Measurements from ENCODE around the gene GIT2.
A peak's percentile ranks its signal among the peaks of the same experiment; 100 is the strongest.
"Not testable (repeated sequence)": the region's sequence is repeated elsewhere in the genome, so short reads cannot be mapped to it uniquely, and the experiment has no call there.

Gene GIT2, protein sequence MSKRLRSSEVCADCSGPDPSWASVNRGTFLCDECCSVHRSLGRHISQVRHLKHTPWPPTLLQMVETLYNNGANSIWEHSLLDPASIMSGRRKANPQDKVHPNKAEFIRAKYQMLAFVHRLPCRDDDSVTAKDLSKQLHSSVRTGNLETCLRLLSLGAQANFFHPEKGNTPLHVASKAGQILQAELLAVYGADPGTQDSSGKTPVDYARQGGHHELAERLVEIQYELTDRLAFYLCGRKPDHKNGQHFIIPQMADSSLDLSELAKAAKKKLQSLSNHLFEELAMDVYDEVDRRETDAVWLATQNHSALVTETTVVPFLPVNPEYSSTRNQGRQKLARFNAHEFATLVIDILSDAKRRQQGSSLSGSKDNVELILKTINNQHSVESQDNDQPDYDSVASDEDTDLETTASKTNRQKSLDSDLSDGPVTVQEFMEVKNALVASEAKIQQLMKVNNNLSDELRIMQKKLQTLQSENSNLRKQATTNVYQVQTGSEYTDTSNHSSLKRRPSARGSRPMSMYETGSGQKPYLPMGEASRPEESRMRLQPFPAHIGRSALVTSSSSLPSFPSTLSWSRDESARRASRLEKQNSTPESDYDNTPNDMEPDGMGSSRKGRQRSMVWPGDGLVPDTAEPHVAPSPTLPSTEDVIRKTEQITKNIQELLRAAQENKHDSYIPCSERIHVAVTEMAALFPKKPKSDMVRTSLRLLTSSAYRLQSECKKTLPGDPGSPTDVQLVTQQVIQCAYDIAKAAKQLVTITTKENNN

DNA sequence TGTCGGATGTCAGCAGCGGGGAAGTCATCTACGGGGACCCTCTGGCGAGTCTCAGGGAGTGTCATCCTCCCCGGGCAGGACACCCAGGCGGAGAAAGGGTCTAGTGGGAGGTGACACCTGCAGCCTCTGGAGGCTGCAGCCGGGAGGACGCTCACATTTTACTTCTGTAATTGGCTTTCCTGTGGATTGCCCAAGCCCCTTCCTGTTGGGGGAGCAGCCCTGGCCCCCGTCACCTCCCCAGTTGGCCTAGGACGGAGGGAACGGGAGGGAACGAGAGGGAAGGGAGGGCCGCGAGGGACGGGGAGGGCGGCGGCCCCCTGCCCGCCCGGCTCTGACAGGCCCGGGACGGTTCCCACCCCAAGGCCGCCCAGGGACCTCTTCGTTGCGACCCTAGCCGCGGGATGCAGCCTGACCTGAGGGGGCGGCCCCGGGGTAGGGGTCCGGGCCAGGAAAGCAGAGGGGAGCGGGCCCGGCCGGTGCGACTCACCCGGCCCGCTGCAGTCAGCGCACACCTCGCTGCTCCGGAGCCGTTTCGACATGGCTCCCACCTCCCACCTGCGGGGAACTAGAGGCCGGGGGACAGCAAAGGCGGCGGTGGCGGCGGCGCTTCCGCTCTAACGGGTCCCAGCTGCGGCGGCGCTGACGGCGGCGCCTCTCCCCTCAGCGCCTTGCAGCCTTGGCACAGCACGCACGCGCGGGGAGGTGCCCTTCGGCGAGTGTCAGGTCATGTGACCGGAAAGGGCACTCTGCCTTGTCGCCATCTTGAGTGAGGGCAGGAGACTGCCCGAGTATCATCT is at the start of gene GIT2:
TSS of gene GIT2 (minus strand) at position 683 of the 797 bp plus-strand sequence. CDS start at position 539, 144 bp downstream.
- DNase-seq = peak; percentile 83

- no peak for DNase-seq
Measured at GRCh38 chr12:110042264-110042663, 46.1 kb upstream of the GIT2 start.

GRCh38 chr12:110039085-110039807 is 43.1 kb upstream of the GIT2 start:
- DNase-seq = peak; percentile 35

DNA sequence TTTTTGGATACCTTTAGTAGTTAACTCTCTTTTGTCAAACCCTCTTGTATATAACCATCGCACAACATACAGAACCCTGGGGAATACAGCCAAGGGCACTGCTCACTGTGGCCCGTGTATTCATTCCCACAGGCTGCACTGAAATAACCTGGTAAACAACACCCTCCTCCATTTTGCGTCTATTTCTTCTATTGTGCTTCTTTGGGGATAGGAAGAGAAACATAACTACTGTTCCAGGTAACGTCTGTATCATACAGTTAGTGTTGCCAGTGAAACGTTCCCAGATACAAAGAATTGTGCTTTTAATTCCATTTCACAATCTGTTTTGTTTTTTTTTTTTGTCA is 42.5 kb upstream of the GIT2 start:
- no peak for DNase-seq

DNA sequence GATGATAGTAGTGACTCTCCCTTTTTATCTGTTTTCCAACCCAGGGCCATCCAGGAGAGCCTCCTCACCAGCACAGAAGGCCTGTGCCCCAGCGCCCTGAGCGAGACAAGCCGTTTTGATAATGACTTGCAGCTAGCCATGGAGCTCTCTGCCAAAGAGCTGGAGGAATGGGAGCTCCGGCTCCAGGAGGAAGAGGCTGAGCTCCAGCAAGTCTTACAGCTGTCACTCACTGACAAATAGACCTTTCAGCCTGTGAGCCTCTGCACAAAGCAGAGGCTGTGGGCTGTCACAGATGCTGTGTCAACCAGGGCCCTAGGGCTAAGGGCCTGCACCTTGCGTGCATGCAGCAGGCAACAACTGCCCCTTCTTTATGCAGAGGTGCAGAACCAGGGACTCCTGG is 41.1 kb upstream of the GIT2 start:
- no peak for DNase-seq

GRCh38 chr12:110035534-110036104 is 39.5 kb upstream of the GIT2 start:
- no peak for DNase-seq

- no peak for DNase-seq
Measured at GRCh38 chr12:110033888-110034287, 37.7 kb upstream of the GIT2 start.

DNA sequence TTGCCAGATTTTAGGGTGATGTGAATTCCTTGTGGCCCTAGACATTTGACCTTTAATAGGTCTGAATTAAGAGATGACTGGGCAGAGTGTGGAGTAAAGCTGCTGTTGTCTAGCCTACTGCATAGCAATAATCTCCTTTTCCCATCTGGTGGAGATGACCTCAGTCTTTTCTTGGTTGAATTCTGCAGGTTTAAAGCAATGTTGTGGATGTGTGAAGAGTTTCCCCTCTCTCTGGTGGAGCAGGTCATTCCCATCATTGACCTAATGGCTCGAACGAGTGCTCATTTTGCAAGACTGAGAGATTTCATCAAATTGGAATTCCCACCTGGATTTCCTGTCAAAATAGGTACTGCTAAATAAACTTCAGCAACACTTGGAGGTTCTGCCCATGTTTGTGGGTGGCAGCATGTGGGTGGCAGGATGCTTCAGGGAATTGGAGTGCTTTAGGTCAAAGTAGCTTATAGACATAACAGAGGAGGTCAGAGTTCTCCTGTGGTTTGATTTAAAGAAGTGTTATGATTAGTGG is 33.2 kb upstream of the GIT2 start:
- no peak for DNase-seq

GRCh38 chr12:110028323-110028722 is 32.2 kb upstream of the GIT2 start:
- DNase-seq = no peak

DNA sequence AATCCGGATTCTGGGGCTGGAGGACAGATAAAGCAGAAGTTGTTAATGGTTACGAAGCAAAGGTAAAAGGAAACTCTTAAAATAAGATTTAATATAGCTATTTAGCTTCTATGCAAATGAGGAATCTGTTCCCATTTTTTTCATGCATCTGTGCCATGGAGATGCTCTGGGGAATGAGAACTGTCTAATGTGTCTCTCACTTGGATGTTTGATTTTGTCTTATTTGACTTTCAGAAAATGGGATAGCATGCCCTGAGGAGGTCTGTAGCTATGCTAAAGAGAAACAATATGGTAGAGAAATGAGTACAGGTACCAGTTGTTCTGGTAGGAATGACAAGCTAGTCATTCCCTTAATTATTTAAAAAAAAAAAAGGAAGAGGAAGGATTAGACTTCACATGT is 27.9 kb upstream of the GIT2 start:
- no peak for DNase-seq

DNA sequence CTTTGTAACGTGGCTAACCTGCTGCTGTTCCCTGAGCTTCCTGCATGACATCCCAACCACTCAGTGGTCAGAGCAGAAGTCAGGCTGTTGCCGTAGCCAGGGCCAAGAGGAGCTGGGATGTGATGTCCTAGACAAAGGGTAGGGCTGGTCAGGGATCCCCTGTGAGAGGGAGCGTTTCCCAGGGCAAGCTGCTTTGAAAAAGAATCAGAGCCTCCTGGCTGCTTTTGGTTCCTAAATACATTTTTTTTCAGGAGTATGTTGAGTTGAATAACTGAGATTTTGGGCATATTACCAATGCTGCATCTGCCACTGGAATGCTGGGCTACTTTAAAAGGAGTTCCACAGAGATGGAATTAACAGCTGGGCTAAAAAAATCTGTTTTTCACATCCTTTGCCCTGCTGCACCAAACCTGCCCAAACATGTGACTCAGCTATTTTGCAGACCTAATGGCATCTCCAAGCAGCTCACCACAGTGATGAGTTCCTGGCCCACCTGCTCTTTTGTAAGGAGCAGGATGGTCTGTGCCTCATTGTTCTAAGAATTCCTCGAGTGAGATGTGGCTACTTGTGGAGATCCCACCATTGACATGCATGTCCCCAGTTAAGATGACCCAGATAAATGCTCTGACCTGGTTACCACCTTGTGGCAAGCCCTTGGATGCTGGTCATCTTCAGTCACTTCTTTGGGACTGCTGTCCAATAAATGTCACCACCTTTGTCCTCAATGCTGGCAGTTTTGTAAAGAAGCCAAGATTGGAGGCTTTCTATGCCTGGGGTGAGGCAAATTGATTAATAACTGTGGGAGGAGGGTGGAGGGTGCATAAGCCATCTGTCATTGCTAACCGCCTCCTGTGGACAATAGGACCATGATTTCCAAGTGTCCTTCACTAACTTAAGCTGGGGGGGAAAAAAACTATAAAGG is 27.2 kb upstream of the GIT2 start:
- DNase-seq = no peak

DNA sequence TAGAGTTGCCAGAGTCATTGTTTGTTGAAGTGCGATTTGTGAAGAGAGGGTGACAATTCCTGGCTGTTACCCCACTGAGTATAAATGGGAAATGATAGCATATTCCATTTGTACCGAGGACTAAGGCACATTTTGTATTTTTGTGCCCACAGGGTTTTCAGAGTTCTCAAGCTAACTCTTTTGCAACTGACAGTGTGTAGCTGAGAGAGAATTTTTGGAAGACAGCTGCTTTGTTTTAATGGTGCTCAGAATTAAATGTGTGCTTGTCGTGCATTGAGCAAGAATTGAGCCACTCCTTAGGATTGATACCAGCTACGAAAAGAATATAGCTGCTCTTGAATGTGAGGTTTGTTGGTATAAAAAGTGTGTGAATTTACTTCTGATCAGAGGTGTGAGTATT is 24.8 kb upstream of the GIT2 start:
- DNase-seq = no peak

DNA sequence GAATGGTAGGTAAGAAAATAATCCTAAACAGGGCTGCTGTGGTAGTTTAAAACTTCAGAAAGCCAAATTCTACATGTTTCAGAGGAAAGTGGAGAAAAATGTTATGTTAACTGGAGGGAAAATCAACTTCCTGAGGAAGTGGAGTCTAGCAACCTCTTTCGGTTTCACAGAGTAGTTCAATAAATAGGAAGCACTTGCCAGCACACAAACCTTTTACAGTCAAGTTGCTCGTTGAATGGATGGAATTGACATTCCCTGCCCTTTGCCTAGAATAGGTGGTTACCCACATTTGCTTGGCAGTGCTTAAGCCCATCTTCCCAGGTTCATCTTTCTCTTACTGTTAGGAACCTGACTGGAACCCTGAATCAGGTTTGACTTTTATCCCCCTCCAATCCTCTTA is 19.0 kb upstream of the GIT2 start:
- no peak for DNase-seq

DNA sequence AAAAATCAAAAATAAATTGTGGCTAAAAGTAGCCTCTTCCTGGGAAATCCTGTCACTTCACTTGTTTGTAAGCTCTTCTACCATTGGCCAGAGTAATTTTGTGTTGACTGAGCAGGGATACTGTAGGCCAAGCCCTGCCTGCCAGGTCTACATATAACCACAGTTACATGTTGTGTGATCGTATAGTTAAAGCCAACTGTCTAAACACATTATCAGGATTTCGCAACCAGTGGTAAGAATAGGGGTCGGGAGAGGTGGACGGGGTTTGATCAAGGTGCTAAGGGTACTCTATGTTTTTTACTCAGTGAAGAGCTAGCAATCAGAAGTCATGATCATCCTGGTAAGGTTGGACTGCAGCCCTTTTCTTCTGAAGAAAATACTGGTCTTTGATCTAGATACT is 16.5 kb upstream of the GIT2 start:
- no peak for DNase-seq

- no peak for DNase-seq
Measured at GRCh38 chr12:110012137-110012536, 16.0 kb upstream of the GIT2 start.

DNA sequence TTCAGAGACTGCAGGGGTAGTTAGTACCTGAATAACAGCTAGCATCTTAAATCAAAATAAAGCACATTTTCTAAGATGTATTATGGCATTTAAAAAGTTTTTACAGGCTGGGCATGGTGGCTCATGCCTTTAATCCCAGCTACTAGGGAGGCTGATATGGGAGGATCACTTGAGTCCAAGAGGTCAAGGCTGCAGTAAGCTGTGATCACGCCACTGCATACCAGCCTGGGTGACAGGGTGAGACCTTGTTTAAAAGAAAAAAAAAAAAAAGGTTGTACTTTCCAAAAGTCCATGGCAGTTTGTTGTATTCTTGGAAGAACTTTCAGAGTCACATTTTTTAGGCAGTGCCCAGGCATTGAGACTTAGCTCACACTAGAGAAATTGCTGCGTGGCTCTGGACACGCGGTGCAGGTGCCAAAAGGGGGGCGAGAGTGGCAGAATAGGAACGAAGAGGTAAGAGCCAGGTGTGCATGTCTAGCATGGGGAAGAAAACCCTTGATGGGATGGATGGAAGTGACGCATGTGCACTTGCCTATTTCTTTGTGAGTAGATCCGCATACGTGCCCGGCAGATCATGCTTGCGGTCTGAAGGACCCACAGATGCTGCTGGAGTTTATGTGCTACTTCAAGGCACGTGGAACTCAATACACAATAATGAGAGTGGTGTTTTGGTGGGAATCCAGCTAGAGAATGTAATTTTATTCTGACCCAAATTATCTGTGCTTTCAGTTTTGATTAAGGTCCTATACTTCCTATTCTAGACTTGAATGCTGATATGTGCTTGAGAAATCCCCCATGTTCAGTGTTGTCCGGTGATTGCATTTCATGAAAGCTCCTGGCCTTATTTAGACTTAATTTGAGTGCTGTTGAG is 14.9 kb upstream of the GIT2 start:
- DNase-seq = no peak

- not testable (repeated sequence) for DNase-seq
Measured at GRCh38 chr12:110008681-110009398, 12.7 kb upstream of the GIT2 start.

DNA sequence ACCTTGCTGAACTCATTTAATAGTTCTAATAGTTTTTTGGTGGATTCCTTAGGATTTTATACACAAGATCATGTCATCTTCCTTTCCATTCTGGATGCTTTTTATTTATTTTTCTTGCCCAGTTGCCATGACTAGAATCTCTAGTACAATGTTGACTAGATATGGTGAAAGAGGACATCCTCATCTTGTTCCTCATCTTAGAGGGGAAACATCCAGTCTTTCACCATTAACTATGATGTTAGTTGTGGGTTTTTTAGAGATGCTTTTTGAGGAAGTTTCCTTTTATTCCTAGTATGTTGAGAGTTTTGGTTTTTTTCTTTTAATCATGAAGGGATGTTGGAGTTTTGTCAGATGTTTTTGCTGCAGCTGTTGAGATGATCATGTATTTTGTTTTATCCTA is 11.7 kb upstream of the GIT2 start:
- DNase-seq = no peak

- DNase-seq = no peak
Measured at GRCh38 chr12:110006115-110006514, 9.9 kb upstream of the GIT2 start.
